Measurements from ENCODE around the gene ABCA5.

The ABCA5 gene

GRCh38 chr17:69267219-69267618, 59.7 kb downstream of the ABCA5 start:
- no peak for DNase-seq (ENCODE audit: low read depth in 3 of 3)

DNA sequence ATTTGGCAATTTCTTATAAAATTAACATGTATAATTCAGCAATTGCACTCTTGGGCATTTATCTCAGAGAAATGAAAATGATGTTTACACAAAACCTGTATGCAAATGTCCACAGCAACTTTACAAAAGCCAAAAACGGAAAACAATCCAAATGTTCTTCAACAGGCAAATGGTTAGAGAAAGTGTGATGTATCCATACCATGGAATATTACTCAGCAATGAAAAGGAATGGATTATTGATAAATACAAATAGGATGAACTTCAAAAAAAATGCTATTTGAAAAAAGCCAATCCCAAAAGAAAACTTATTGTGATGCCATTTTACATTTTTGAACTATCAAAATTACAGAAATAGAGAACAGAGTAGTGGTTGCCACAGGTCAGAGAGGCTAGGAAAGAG, 61.1 kb downstream of the ABCA5 start:
- DNase-seq (ENCODE audit: low read depth in 3 of 3), result no peak

GRCh38 chr17:69254187-69254586, 72.7 kb downstream of the ABCA5 start:
- DNase-seq (ENCODE audit: low read depth in 3 of 3), result no peak

- no peak for DNase-seq (ENCODE audit: low read depth in 3 of 3)
Measured at GRCh38 chr17:69250641-69251040, 76.3 kb downstream of the ABCA5 start.

- no peak for DNase-seq (ENCODE audit: low read depth in 3 of 3)
Measured at GRCh38 chr17:69246726-69247375, 80.1 kb downstream of the ABCA5 start.

DNA sequence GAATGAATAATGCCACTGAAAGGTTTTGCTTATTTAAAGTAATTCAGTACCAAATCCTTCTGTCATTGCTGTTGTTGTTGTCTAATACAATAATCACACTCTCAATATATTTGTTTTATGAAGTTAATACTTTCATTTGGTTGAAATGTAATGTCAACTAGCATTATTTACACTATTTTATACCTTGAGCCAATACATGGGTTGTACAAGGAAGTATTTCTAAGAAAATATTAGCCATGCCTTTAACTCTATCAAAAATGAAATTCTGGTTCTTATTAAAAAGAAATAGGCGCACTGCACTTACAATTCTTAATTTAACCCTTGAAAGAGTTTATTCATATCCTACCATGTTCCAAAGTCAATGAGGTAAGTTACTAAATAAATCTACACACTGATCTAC, 80.7 kb downstream of the ABCA5 start:
- DNase-seq (ENCODE audit: low read depth in 3 of 3), result no peak

GRCh38 chr17:69245617-69246016, 81.3 kb downstream of the ABCA5 start:
- no peak for DNase-seq (ENCODE audit: low read depth in 3 of 3)

DNA sequence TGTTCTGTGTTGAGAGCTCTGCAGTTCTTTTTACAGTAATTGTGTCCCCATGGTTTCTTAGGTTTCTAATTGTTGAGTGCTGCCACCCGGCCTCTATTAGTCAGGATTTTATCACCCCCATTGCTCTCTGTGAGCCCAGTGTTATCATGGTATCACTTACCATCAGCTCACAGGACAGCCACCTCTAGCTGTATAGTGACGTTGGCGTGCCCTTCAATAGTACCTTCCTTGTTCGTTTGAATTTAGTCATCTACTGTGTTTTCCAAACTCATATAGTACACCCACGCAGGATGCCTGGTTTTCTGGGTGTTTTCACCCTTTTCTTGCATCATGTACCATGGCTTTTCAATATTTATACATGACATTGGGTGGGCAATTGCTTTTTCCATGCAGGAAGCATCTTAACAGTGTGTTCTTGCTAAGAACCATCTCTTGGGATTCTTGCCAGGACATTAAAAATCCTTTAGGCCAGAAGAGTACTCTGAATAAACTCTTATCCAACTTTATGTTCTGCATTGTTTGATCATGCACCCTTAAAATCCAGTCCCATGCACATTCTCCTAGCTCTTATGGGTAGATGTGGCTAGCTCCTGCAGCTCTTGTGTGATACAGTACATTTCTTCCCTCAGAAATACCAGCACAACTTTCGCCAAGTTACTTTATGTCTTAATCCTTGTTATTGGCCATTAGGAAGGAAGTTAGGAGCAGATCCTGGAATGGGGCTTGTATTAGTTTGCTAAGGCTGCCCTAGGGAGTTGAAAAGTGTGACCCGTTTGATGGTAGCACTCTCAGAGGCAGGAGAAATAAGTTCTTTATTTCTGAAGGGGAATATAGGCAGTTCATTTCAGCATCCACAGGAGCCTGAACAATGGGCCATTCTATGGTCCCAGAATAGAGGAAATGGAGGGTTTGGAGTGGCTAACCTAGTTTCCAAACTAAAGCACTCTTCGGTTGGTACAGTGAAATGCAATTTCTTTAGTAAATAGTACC, 87.0 kb downstream of the ABCA5 start:
- no peak for DNase-seq (ENCODE audit: low read depth in 3 of 3)

GRCh38 chr17:69236946-69237345, 90.0 kb downstream of the ABCA5 start:
- no peak for DNase-seq (ENCODE audit: low read depth in 3 of 3)

GRCh38 chr17:69236464-69236863, 90.5 kb downstream of the ABCA5 start:
- DNase-seq (ENCODE audit: low read depth in 3 of 3), result no peak

GRCh38 chr17:69235338-69236058, 91.4 kb downstream of the ABCA5 start:
- peak; percentile 23 to 47 (median 41) for DNase-seq (ENCODE audit: low read depth in 3 of 3)

GRCh38 chr17:69232650-69233049, 94.3 kb downstream of the ABCA5 start:
- DNase-seq (ENCODE audit: low read depth in 3 of 3), result no peak

- no peak for DNase-seq (ENCODE audit: low read depth in 3 of 3)
Measured at GRCh38 chr17:69231521-69231920, 95.4 kb downstream of the ABCA5 start.

- no peak for DNase-seq (ENCODE audit: low read depth in 3 of 3)
Measured at GRCh38 chr17:69230939-69231338, 96.0 kb downstream of the ABCA5 start.

GRCh38 chr17:69228576-69228975, 98.4 kb downstream of the ABCA5 start, which contains the start of gene ABCA10:
ABCA10 (minus strand) TSS chr17:69228824; CDS start chr17:69225358, 3,466 bp downstream.
- no peak for DNase-seq (ENCODE audit: low read depth in 3 of 3)

- no peak for DNase-seq (ENCODE audit: low read depth in 3 of 3)
Measured at GRCh38 chr17:69228018-69228417, 98.9 kb downstream of the ABCA5 start.

- DNase-seq (ENCODE audit: low read depth in 3 of 3), result no peak
Measured at GRCh38 chr17:69227541-69227940, 99.4 kb downstream of the ABCA5 start.

GRCh38 chr17:69223809-69224208, 103.1 kb downstream of the ABCA5 start:
- no peak for DNase-seq (ENCODE audit: low read depth in 3 of 3)

DNA sequence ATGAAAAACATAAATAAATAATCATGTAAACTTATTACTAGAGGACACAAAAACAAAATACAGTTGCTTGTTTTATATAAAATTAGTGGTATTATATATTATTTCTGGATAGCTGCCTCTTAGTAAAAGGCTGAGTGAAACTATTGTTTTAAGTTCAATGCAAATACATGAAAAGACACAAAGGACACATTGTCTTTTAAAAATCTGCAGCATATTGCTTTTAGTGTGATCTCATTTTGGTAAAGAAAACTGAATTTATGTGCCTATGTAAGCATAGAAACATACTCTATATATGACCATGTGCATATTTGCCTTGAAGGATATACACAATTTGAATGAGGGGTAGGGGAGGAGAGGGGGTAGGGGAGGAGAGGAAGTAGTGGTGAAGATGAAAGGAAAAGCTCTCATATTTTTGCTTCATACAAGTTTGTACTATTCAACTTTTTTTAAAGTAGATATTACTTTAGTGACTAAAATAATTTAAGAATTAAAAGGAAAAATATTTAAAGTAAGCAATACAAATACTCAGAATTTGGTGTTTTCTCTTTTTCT, 104.2 kb downstream of the ABCA5 start:
- DNase-seq (ENCODE audit: low read depth in 3 of 3), result no peak

DNA sequence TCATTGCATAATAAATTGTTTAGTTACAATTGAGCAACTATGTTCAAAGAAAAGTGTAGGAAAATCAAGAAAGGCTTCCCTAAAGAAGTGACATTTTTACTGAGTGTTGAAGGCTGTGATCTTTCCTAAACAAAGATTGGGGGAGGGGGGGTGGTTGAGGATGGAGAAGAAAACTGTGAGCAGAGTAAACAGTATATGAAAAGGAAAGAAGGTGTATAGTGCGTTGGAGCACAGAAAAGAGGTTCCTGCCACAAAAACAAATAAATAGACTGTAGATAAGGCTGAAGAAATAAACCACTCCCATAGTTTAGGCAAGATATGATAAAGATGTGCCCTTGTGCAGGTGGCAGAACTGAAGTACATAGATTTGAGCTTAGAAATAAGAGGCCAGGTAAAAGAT, 106.8 kb downstream of the ABCA5 start:
- no peak for DNase-seq (ENCODE audit: low read depth in 3 of 3)

GRCh38 chr17:69218986-69219385, 107.9 kb downstream of the ABCA5 start:
- no peak for DNase-seq (ENCODE audit: low read depth in 3 of 3)
